GM12878 (cell line): Measurements from ENCODE around the gene SHROOM3. TPM values are rescaled to one million over a fixed set of nuclear protein-coding genes. Genes with fewer than 3 reads are reported as not detected.

Experiments used
- ATAC-seq: fragments of 200-7000 bp; cut with Tn5 transposase; 3 replicates; pipeline ENCODE4 v1.9.1; 2020; ENCODE audit warnings: mild to moderate bottlenecking, moderate library complexity
- BruUV-seq: library from RNA; stranded (reverse); fragments of 400-500 nt; replicated peaks from 2 replicates; lab custom pipeline; 2021; lab: Mats Ljungman, UMichigan
- CTCF ChIA-PET: fragments of 300-600 bp; sonication (Branson Sonifier 250); formaldehyde crosslinking; extraction: SDS; loops from one replicate; lab custom pipeline; 2021; ENCODE audit warnings: inconsistent platforms; lab: Yijun Ruan, JAX
- POLR2A ChIA-PET: fragments of 350-600 bp; formaldehyde crosslinking; extraction: SDS; loops from one replicate; lab custom pipeline; 2021; ENCODE audit warnings: inconsistent platforms; lab: Charles Lee
- RAD21 ChIA-PET: fragments of 300-600 bp; sonication (Branson Sonifier 250); formaldehyde crosslinking; loops from one replicate; lab custom pipeline; 2023; ENCODE audit warnings: antibody characterized with exemption; ENCODE audit not compliant: unreplicated experiment; lab: Charles Lee
- SMC1A ChIA-PET: fragments of 300-600 bp; sonication (Branson Sonifier 250); formaldehyde crosslinking; loops from one replicate; lab custom pipeline; 2023; ENCODE audit not compliant: unreplicated experiment, uncharacterized antibody; lab: Charles Lee
- DNase-seq: peaks from one replicate; pipeline ENCODE4 v3.0.0-alpha.2; 2011; ENCODE audit warnings: low read depth, low spot score
- FAIRE-seq: peaks from 3 replicates; lab custom pipeline; 2011; peaks lifted over from hg19 to GRCh38; lab: Jason Lieb, UNC
- H2AFZ ChIP-seq: 2 replicates; pipeline ENCODE4 v1.6.0; 2011; ENCODE audit warnings: low read depth, low read length, control low read depth; ENCODE audit not compliant: control insufficient read depth
- H3K27ac ChIP-seq: 2 replicates; pipeline ENCODE4 v1.5.1; 2011; ENCODE audit warnings: control low read depth; ENCODE audit not compliant: control insufficient read depth, insufficient read depth
- H3K27me3 ChIP-seq, 2 experiments: replicated peaks in 1 of 2; 2 replicates each; pipeline versions ENCODE4 v1.6.0 to v1.6.1; 2011; ENCODE audit warnings: low read length in 1 of 2; ENCODE audit not compliant: control insufficient read depth in 2 of 2, insufficient read depth in 2 of 2
- H3K36me3 ChIP-seq, 2 experiments: 2 replicates each; pipeline ENCODE4 v1.5.1; 2011; ENCODE audit warnings: low read length in 1 of 2; ENCODE audit not compliant: control insufficient read depth in 2 of 2, insufficient read depth in 2 of 2
- H3K4me1 ChIP-seq: 2 replicates; pipeline ENCODE4 v1.6.1; 2011; ENCODE audit warnings: mild to moderate bottlenecking, low read length, moderate library complexity, mixed read lengths; ENCODE audit not compliant: control insufficient read depth, insufficient read depth
- H3K4me2 ChIP-seq: 2 replicates; pipeline ENCODE4 v1.6.0; 2011; ENCODE audit warnings: control low read depth; ENCODE audit not compliant: control insufficient read depth, insufficient read depth
- H3K4me3 ChIP-seq: fragments of 200-600 bp; sonication (generic); 2 replicates; pipeline ENCODE4 v1.5.1; 2016
- H3K79me2 ChIP-seq: 2 replicates; pipeline ENCODE4 v1.6.0; 2011; ENCODE audit warnings: low read length; ENCODE audit not compliant: control insufficient read depth, insufficient read depth
- H3K9ac ChIP-seq: 2 replicates; pipeline ENCODE4 v1.8.0; 2011; ENCODE audit warnings: low read length, control low read depth, mixed read lengths; ENCODE audit not compliant: control insufficient read depth, insufficient read depth
- H3K9me3 ChIP-seq: replicated peaks from 3 replicates; pipeline ENCODE4 v1.5.1; 2011; ENCODE audit warnings: mild to moderate bottlenecking, low read length; ENCODE audit not compliant: control insufficient read depth, insufficient read depth
- H4K20me1 ChIP-seq: 2 replicates; pipeline ENCODE4 v1.6.0; 2011; ENCODE audit not compliant: control insufficient read depth, insufficient read depth
- BHLHE40 ChIP-seq, 2 experiments: fragments of 450-650 bp in 1 of 2; IDR thresholded peaks; 2 replicates each; pipeline ENCODE4 v1.6.1; 2011 to 2017; ENCODE audit warnings: low read depth in 2 of 2, borderline replicate concordance in 1 of 2, improper control_type of control experiment in 1 of 2, low read length in 1 of 2, mild to moderate bottlenecking in 1 of 2
- EED ChIP-seq: sonication (generic); IDR thresholded peaks from 2 replicates; pipeline ENCODE4 v1.6.1; 2016; ENCODE audit warnings: antibody characterized with exemption, low read depth
- IRF3 ChIP-seq: fragments of 450-650 bp; IDR thresholded peaks from 2 replicates; pipeline ENCODE4 v1.6.1; 2014; ENCODE audit warnings: mild to moderate bottlenecking
- NBN ChIP-seq: fragments of 450-650 bp; IDR thresholded peaks from 2 replicates; pipeline ENCODE4 v1.6.1; 2016
- NFYB ChIP-seq: IDR thresholded peaks from 2 replicates; pipeline ENCODE4 v1.6.1; 2011; ENCODE audit warnings: low read depth, mild to moderate bottlenecking, low read length, improper control_type of control experiment, moderate library complexity; ENCODE audit not compliant: insufficient read depth
- NR2C2 ChIP-seq: IDR thresholded peaks from 2 replicates; pipeline ENCODE4 v1.6.1; 2011; ENCODE audit warnings: borderline replicate concordance, low read depth; ENCODE audit not compliant: control insufficient read depth, insufficient read length
- POLR2AphosphoS2 ChIP-seq: IDR thresholded peaks from 2 replicates; pipeline ENCODE4 v1.6.1; 2011; ENCODE audit warnings: low read depth, mild to moderate bottlenecking, low read length, improper control_type of control experiment, moderate library complexity
- RBBP5 ChIP-seq: fragments of 200-600 bp; sonication (generic); conservative IDR thresholded peaks from 2 replicates; pipeline ENCODE4 v1.6.1; 2016
- SMAD5 ChIP-seq: IDR thresholded peaks from 2 replicates; pipeline ENCODE4 v1.6.1; 2016; ENCODE audit warnings: antibody characterized with exemption, low read depth
- ZNF207 ChIP-seq: fragments of 450-650 bp; IDR thresholded peaks from 2 replicates; pipeline ENCODE4 v1.6.1; 2014; ENCODE audit warnings: antibody characterized with exemption, mild to moderate bottlenecking, borderline replicate concordance
- ZNF592 ChIP-seq: fragments of 450-650 bp; IDR thresholded peaks from 2 replicates; pipeline ENCODE4 v1.6.1; 2017; ENCODE audit warnings: mild to moderate bottlenecking, moderate library complexity
- WGBS: methylation state at CpG from one replicate; pipeline ENCODE4 v1.1.6; 2016; ENCODE audit warnings: low lambda C conversion rate; ENCODE audit not compliant: insufficient replicate concordance, insufficient coverage; ENCODE audit errors: missing lambda C conversion rate; 5-methylcytosine and 5-hydroxymethylcytosine counted together
- in situ Hi-C: fragments of 300-500 bp; cut with MboI; formaldehyde crosslinking; loops from 9 replicates; pipeline ENCODE4 v1.14.3; 2018; ENCODE audit warnings: mixed read lengths
- intact Hi-C: fragments of 100-400 bp; cut with micrococcal nuclease; formaldehyde crosslinking; loops from one replicate; pipeline ENCODE4 v1.14.2; 2022; ENCODE audit not compliant: unreplicated experiment
- polyA plus RNA-seq, 11 experiments: library from polyadenylated mRNA; depleted of rRNA in 4 of 11; unstranded in 6 of 11; stranded (reverse) in 5 of 11; fragments of >200 nt; fragmentation: Nextera tagmentation in 4 of 11; fragmentation: Illumina TruSeq in 1 of 11; extraction: Ambion mirVana in 4 of 11; extraction: Trizol in 1 of 11; gene quantifications; 1 replicate in 1 of 11; 2 replicates in 10 of 11; pipeline versions ENCODE4 v1.2.1 to v1.2.3, GENCODE V29; 2011 to 2016; ENCODE audit warnings: inconsistent platforms in 2 of 11, missing spikeins in 2 of 11, low read depth in 1 of 11
- total RNA-seq, 4 experiments: library from RNA; depleted of rRNA in 3 of 4; stranded (reverse); fragments of >200 nt in 3 of 4; fragmentation: Illumina TruSeq in 1 of 4; extraction: Trizol in 1 of 4; gene quantifications; 2 replicates each; pipeline versions ENCODE4 v1.2.1 to v1.2.3, GENCODE V29; 2013 to 2021

The SHROOM3 gene
- total and polyA plus RNA-seq, 10 of the 15 experiments (the other 5 are each of a cell fraction or from before 2014, with no cell fraction given), result under 0.01 to 0.29 (median 0.08) TPM; not detected in 1

- no peak overlapping the region for H3K4me2 ChIP-seq
- H3K27ac ChIP-seq, result no peak overlapping the region
- no peak for TF ChIP-seq ZNF592
- no peak for TF ChIP-seq IRF3
- no peak for TF ChIP-seq NBN
- TF ChIP-seq NR2C2, result no peak
- no peak for TF ChIP-seq ZNF207
- TF ChIP-seq POLR2AphosphoS2, result no peak
- TF ChIP-seq NFYB, result no peak
- no peak for TF ChIP-seq RBBP5
- TF ChIP-seq SMAD5, result no peak
- TF ChIP-seq BHLHE40 (IDR thresholded peaks at IDR 0.05; ENCODE audit: borderline replicate concordance in 1 of 2, low read depth in 2 of 2, low read length in 1 of 2), result no peak
- TF ChIP-seq EED, result no peak
- TF ChIP-seq, all 136 proteins: peak for 0
- ChIA-PET POLR2A (no interaction called here), CTCF (interaction anchor here (0.5 kb wide), 1 partner anchor 214 kb away, joined by 3 read pairs; no protein-coding TSS in a partner anchor), SMC1A (no interaction called here), RAD21 (no interaction called here)
- Histone ChIP-seq H3K4me3 (no peak overlapping the region), H3K9me3 (no peaks in the 10 kb centered on the region), H3K9ac (no peak overlapping the region), H3K79me2 (no peaks in the 10 kb centered on the region), H3K36me3 (no peaks in the 10 kb centered on the region), H3K27me3 (no peaks in the 10 kb centered on the region), H4K20me1 (no peaks in the 10 kb centered on the region), H2AFZ (no peak overlapping the region), H3K4me1 (no peaks in the 10 kb centered on the region)
- in situ Hi-C loops, result no loop called here
- FAIRE-seq (no peak), DNase-seq (no peak), ATAC-seq (no peak)
- intact Hi-C loops, result no loop called here
- WGBS, result 58% methylated on average over 4 of the region's 4 CpGs
- BruUV-seq, result no TSS peak
Measured at GRCh38 chr4:76665721-76666120, 230.7 kb downstream of the SHROOM3 start.
